OCI-LY1 (cell line): ENCODE data around the gene PDE4D.

Experiments
- CTCF ChIP-seq: fragments of 200-600 bp; sonication (generic), shearing (Covaris generic); IDR thresholded peaks from 2 replicates; pipeline ENCODE4 v1.5.1; 2017; ENCODE audit warnings: mild to moderate bottlenecking, antibody characterized with exemption, low read length, moderate library complexity, mixed read lengths
- EZH2 ChIP-seq: fragments of 200-600 bp; sonication (generic), shearing (Covaris generic); IDR thresholded peaks from 2 replicates; pipeline ENCODE4 v1.8.0; 2017; ENCODE audit warnings: borderline replicate concordance, mixed run types, mild to moderate bottlenecking, antibody characterized with exemption, low read length, moderate library complexity, mixed read lengths

GRCh38 chr5:59564895-59565294, 328.6 kb downstream of the PDE4D start:
- no peak for TF ChIP-seq CTCF
- no peak for TF ChIP-seq EZH2
